HUES64 (cell line): ENCODE data around the gene CAMK1D.

Source experiments
- H3K27ac ChIP-seq: 2 replicates; pipeline ENCODE4 v1.7.0; 2013; ENCODE audit warnings: low read depth, low read length, inconsistent platforms
- H3K27me3 ChIP-seq: 2 replicates; pipeline ENCODE4 v1.6.1; 2013; ENCODE audit warnings: mild to moderate bottlenecking, low read length; ENCODE audit not compliant: insufficient read depth
- H3K36me3 ChIP-seq: 2 replicates; pipeline ENCODE4 v1.6.1; 2013; ENCODE audit warnings: mild to moderate bottlenecking, low read length; ENCODE audit not compliant: insufficient read depth
- H3K4me1 ChIP-seq: 2 replicates; pipeline ENCODE4 v1.6.1; 2013; ENCODE audit warnings: mild to moderate bottlenecking, low read length, moderate library complexity; ENCODE audit not compliant: insufficient read depth
- H3K4me3 ChIP-seq: 2 replicates; pipeline ENCODE4 v1.5.1; 2013; ENCODE audit warnings: mild to moderate bottlenecking, low read length, moderate library complexity
- H3K9ac ChIP-seq: 2 replicates; pipeline ENCODE4 v1.6.1; 2013; ENCODE audit warnings: mild to moderate bottlenecking, low read depth, low read length
- H3K9me3 ChIP-seq: 2 replicates; pipeline ENCODE4 v1.6.1; 2013; ENCODE audit warnings: low read depth, low read length; ENCODE audit not compliant: insufficient read depth
- WGBS: fragments of 150-250, 120-280 bp; methylation state at CpG from one replicate; pipeline ENCODE4 v1.1.7; 2013; ENCODE audit warnings: missing lambda C conversion rate; 5-methylcytosine and 5-hydroxymethylcytosine counted together

The CAMK1D gene

DNA sequence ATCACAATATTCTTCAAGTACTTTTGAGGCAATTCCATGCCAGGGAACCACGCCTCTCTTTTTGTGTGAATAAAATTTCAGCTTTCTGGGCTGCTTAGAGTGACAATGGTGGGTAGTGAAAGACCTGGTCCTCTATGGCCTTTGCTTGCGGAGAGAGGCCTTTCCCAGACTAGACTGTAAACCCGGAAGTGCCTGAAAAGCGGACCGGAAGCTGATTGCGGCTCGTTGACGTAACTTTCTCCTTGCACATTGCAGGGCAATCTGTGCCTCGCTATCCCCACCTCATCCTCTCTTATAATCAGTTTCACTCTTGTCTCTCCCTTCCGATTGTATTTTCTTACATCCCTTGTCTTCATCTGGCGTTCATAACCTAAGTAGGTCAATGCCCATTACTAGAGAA, 310.4 kb downstream of the CAMK1D start:
- Histone ChIP-seq H3K27me3 (no peaks in the 10 kb centered on the region), H3K36me3 (no peaks in the 10 kb centered on the region), H3K4me1 (no peaks in the 10 kb centered on the region), H3K9me3 (no peaks in the 10 kb centered on the region), H3K9ac (no peak overlapping the region), H3K27ac (no peak overlapping the region), H3K4me3 (no peak overlapping the region)
- 94% methylated on average over 11 of the region's 11 CpGs for WGBS

DNA sequence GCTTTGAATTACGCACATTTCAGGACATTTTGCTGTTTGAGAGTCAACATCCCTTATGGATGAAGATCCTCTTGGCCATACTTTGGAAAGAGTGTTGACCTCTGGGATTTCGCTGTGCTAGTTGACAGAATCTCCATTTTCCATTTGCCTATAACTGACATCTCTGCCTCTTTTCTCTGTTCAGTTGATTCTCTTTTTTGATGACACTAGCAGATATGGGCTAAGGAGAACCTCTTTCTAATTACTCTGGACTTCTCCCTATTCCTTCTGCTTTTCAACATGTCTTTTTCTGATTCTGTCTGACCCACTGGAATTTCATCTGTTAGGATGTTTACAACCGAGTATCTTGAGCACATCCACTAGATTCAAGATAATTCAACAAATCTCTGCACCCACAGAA, 311.5 kb downstream of the CAMK1D start:
- Histone ChIP-seq H3K27ac (no peak overlapping the region), H3K27me3 (no peaks in the 10 kb centered on the region), H3K9ac (no peak overlapping the region), H3K36me3 (no peaks in the 10 kb centered on the region), H3K4me1 (no peaks in the 10 kb centered on the region), H3K9me3 (no peaks in the 10 kb centered on the region), H3K4me3 (no peak overlapping the region)
- 92% methylated on average over 3 of the region's 3 CpGs for WGBS

DNA sequence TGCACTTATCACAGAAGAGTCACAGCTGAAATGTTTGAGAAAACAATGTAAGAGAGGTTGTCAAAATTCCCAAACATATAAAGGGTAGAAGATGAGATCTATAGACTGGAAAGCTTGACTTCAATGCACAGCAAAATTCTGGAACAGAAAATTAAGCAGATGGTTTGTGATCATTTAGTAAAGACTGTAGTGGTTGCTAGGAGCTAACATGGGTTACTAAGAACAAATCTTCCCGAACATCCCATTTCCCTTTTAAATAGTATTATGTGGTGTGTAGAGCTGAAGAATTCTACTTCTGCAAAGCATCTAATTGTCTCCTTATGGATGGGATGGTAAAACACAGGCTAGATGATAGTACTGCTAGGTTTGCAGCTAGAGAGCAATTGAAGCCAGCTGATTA, 312.3 kb downstream of the CAMK1D start:
- no CpG with 5 or more reads among the region's 1 CpG for WGBS
- Histone ChIP-seq H3K9ac (no peak overlapping the region), H3K4me3 (no peak overlapping the region), H3K4me1 (no peaks in the 10 kb centered on the region), H3K9me3 (no peaks in the 10 kb centered on the region), H3K27me3 (no peaks in the 10 kb centered on the region), H3K27ac (no peak overlapping the region), H3K36me3 (no peaks in the 10 kb centered on the region)

DNA sequence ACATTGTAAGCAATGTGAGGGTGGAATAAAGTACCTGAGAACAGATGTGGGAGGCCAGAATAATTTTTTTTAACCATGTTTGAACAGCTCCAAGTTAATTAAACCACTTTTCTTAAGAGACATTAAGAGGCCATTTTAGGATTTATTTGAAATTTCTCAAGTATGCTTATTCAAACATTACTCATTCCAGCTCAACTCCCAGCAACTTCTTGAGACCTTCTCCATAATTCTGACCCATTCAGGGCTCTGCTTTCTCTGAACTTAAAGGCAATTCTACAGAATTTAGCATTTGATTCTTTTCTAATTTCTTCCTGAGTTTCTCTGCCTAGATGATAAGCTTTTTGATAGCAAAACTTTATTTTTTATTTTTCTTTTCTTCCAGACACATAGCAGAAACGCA, 314.5 kb downstream of the CAMK1D start:
- 90% methylated on average over 1 of the region's 1 CpG for WGBS
- H3K9me3 ChIP-seq: no peaks in the 10 kb centered on the region
- no peak overlapping the region for H3K4me3 ChIP-seq
- no peak overlapping the region for H3K9ac ChIP-seq
- no peaks in the 10 kb centered on the region for H3K36me3 ChIP-seq
- H3K4me1 ChIP-seq: no peaks in the 10 kb centered on the region
- no peak overlapping the region for H3K27ac ChIP-seq
- H3K27me3 ChIP-seq: no peaks in the 10 kb centered on the region

DNA sequence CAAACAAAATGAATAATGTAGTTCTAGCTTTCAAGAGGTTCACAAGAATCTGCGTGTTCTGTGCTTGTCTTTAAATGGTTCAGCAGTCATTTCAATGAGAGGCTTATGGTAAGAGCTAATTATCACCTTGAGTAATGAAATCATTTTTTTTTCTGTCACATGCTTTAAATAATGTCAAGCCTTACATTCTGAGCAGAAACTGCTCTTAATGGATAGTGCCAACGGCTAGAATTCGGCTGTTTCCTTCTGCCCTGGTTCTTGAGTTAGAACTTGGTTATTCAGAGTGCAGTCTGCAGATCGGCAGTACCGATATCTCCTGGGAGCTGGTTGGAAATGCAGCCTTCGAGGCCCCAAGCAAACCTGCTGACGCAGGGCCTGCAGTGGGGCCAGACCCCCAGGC, 316.2 kb downstream of the CAMK1D start:
- WGBS: 79% methylated on average over 7 of the region's 7 CpGs
- H3K9ac ChIP-seq: no peak overlapping the region
- no peak overlapping the region for H3K27ac ChIP-seq
- H3K9me3 ChIP-seq: peaks cover 8% of the 10 kb centered on the region
- H3K4me3 ChIP-seq: no peak overlapping the region
- H3K27me3 ChIP-seq: no peaks in the 10 kb centered on the region
- no peaks in the 10 kb centered on the region for H3K4me1 ChIP-seq
- H3K36me3 ChIP-seq: no peaks in the 10 kb centered on the region

DNA sequence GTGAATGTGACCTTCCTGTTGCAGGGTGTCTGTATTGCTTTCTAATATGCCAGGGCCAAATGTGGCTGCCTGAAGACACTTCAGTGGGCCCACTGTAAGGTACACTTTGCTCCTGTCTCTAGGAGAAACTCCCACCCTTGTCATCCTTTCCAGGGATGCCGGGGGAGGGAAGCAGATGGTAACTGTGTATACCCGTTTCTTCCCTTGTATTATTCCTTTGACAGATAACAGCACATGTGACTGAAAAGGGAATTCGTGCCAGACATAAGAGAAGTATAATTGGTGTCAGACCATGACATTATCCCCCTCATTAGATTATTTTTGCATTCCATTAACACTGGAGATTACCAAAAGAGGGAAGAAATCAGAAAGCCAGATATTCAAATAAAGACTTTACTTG, 317.7 kb downstream of the CAMK1D start:
- peaks cover 8% of the 10 kb centered on the region for H3K9me3 ChIP-seq
- no peaks in the 10 kb centered on the region for H3K27me3 ChIP-seq
- no peak overlapping the region for H3K27ac ChIP-seq
- H3K4me1 ChIP-seq: no peaks in the 10 kb centered on the region
- H3K9ac ChIP-seq: no peak overlapping the region
- H3K4me3 ChIP-seq: no peak overlapping the region
- H3K36me3 ChIP-seq: no peaks in the 10 kb centered on the region
- WGBS: 88% methylated on average over 1 of the region's 3 CpGs

DNA sequence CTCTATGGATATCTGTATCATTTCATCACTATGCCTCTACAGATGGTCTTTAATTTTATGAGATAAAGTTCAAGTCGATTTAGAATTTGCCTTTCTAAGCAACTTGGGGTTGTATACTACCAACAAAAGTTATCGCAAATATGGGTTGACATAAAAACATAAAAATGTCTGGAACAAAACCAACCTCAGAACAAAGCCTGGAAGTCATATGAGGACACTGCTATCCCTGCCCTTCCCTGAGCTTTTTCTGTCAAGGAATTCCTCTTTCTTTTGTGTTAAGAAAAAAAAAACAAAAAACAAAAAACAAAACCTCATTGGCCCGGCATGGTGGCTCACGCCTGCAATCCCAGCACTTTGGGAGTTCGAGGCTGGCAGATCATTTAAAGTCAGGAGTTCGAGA, 319.3 kb downstream of the CAMK1D start:
- no peaks in the 10 kb centered on the region for H3K36me3 ChIP-seq
- peaks cover 8% of the 10 kb centered on the region for H3K9me3 ChIP-seq
- H3K4me3 ChIP-seq: no peak overlapping the region
- no peak overlapping the region for H3K9ac ChIP-seq
- H3K4me1 ChIP-seq: no peaks in the 10 kb centered on the region
- no peaks in the 10 kb centered on the region for H3K27me3 ChIP-seq
- H3K27ac ChIP-seq: no peak overlapping the region
- 90% methylated on average over 6 of the region's 6 CpGs for WGBS

DNA sequence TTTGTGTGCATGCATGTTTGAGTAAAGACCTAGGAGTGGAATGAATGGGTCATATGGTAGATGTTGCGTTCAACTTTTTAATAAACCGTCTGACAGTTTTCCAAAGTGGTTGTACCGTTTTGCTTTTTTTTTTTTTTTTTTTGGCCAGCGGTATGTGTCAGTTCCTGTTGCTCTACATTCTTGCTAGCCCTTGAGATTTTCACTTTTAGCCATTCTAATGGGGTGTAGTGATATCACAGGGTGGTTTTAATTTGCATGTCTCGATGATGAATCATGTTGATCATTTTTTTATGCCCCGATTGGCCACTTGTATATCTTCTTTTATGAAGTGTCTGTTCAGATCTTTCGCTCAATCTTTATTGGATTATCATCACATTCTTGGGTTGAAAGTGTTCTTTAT, 320.7 kb downstream of the CAMK1D start:
- Histone ChIP-seq H3K36me3 (no peaks in the 10 kb centered on the region), H3K4me3 (no peak overlapping the region), H3K27me3 (no peaks in the 10 kb centered on the region), H3K27ac (no peak overlapping the region), H3K9ac (no peak overlapping the region), H3K9me3 (peaks cover 8% of the 10 kb centered on the region), H3K4me1 (no peaks in the 10 kb centered on the region)
- 78% methylated on average over 6 of the region's 7 CpGs for WGBS

DNA sequence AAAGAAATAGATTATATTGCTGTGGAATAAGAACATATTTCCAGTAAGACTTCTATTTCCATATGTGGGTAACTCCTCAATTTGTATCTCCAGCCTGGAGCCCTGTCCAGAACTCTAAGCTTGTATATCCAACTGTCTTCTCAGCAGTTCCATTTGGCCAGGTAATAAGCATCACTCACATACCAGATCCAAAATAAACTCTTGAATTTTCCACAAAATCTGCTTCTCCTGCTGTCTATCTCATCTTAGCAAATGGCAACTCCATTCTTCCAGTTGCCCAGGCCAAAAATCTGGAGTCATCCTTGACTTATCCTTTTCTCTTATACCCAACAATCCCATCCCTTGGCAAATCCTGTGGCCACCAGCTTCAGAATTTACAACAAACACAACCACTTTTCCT, 325.8 kb downstream of the CAMK1D start:
- no peaks in the 10 kb centered on the region for H3K27me3 ChIP-seq
- no peak overlapping the region for H3K27ac ChIP-seq
- H3K9ac ChIP-seq: no peak overlapping the region
- H3K9me3 ChIP-seq: peaks cover 1% of the 10 kb centered on the region; the same call in 1 of the 2 replicates
- no peak overlapping the region for H3K4me3 ChIP-seq
- no peaks in the 10 kb centered on the region for H3K4me1 ChIP-seq
- H3K36me3 ChIP-seq: no peaks in the 10 kb centered on the region

DNA sequence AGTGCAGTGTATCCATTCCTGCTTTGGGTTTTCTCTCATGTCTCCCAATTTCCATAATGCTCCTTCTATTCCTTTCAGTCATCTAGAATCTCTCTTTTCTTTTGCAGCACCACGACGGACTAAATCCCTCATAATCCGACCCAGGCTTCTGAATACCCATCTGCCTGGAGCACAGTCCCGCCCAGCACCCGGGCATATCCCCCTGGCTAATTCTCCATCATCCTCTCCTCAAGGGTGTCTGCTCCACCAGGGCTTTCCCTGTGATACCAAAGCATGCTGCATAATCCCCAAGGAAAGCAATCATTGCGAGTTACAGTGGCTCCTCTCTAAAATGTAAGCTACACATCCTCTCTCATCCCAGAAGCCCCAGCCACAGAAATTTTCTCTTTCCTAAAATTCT, 330.3 kb downstream of the CAMK1D start:
- Histone ChIP-seq H3K27ac (no peak overlapping the region), H3K9me3 (no peaks in the 10 kb centered on the region), H3K27me3 (no peaks in the 10 kb centered on the region), H3K9ac (no peak overlapping the region), H3K4me3 (no peak overlapping the region), H3K36me3 (no peaks in the 10 kb centered on the region), H3K4me1 (no peaks in the 10 kb centered on the region)
- 91% methylated on average over 6 of the region's 6 CpGs for WGBS

DNA sequence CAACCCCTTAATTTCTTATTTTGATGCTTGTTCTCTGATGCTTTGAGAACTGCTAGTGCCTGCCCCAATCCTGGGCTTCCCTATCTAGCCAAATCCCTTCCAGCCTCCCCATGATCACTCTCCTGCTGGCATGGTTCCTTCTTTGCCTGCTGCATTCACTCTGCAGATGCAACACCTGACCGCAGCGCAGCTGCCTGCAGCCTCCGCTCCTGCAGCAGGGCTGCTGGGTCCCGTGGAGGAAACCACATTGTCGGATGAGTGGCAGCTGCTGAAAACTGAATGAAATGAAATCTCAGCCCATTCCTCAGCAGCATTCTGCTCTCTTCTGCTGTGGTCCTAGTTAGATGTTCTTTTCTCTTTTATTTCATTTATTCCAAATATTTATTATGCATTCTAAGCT, 331.9 kb downstream of the CAMK1D start:
- Histone ChIP-seq H3K4me3 (no peak overlapping the region), H3K9me3 (no peaks in the 10 kb centered on the region), H3K36me3 (no peaks in the 10 kb centered on the region), H3K4me1 (no peaks in the 10 kb centered on the region), H3K27me3 (no peaks in the 10 kb centered on the region), H3K27ac (no peak overlapping the region), H3K9ac (no peak overlapping the region)
- 89% methylated on average over 5 of the region's 5 CpGs for WGBS

DNA sequence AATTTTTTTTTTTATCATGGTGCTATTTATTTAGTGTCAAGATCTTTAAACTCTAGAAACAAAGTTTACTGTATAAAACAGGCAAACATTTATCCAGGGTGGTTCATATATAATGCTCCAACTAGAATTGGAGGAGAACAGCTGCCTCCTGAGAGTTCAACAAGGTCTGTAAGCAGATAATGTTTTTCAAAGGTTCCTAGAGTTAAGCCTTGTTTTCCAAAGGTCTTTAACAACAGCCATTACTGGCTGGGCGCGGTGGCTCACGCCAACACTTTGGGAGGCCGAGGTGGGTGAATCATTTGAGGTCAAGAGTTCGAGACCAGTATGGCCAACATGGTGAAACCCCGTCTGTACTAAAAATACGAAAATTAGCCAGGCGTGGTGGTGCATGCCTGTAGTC, 335.4 kb downstream of the CAMK1D start:
- 93% methylated on average over 8 of the region's 8 CpGs for WGBS
- no peaks in the 10 kb centered on the region for H3K27me3 ChIP-seq
- no peaks in the 10 kb centered on the region for H3K9me3 ChIP-seq
- no peaks in the 10 kb centered on the region for H3K4me1 ChIP-seq
- no peak overlapping the region for H3K27ac ChIP-seq
- H3K4me3 ChIP-seq: no peak overlapping the region
- H3K36me3 ChIP-seq: no peaks in the 10 kb centered on the region
- no peak overlapping the region for H3K9ac ChIP-seq
